ENCODE results near the gene TTC23. TPM values are rescaled to one million over a fixed set of nuclear protein-coding genes. Genes with fewer than 3 reads are reported as not detected.

The TTC23 gene
- total RNA-seq, 2 donors from 2014 or later, result 6.2 to 26.4 TPM

- intact Hi-C loops (cut with DNase I), result no loop called here
- H3K27me3 ChIP-seq, result no peaks in the 10 kb centered on the region
- 89 to 90% methylated on average over 23 of the region's 23 CpGs for WGBS, 2 donors
- H3K4me1 ChIP-seq, result peaks cover 14% of the 10 kb centered on the region
- H3K4me3 ChIP-seq, result no peak overlapping the region
- TF ChIP-seq CTCF (IDR thresholded peaks at IDR 0.05) (no peak), POLR2A (IDR thresholded peaks at IDR 0.05) (no peak)
- H3K27ac ChIP-seq, result no peak overlapping the region
- peaks cover 0 to 4% of the 10 kb centered on the region in 2 donors for H3K36me3 ChIP-seq (replicated peaks in 1 of 2; ENCODE audit: insufficient read depth in 1 of 2, low read depth in 2 of 2)
- no peak for DNase-seq
- H3K9me3 ChIP-seq, result no peaks in the 10 kb centered on the region
- ATAC-seq, result no peak
These were observed 83.3 kb downstream of the TTC23 start for GRCh38 chr15:99165956-99166689.

- WGBS, 2 donors, result 87 to 90% methylated on average over 3 of the region's 3 CpGs
- no peak overlapping the region for H3K27ac ChIP-seq
These were observed 84.2 kb downstream of the TTC23 start for GRCh38 chr15:99165020-99165790.

GRCh38 chr15:99164119-99164518 lies 85.3 kb downstream of the TTC23 start:
- DNase-seq (no peak), ATAC-seq (no peak)
- no peak overlapping the region for H3K4me3 ChIP-seq
- H3K27me3 ChIP-seq, result no peaks in the 10 kb centered on the region
- TF ChIP-seq POLR2A (IDR thresholded peaks at IDR 0.05) (no peak), CTCF (IDR thresholded peaks at IDR 0.05) (no peak)
- WGBS, 2 donors, result 89 to 97% methylated on average over 3 of the region's 3 CpGs
- intact Hi-C loops (cut with DNase I), result no loop called here
- H3K9me3 ChIP-seq, result no peaks in the 10 kb centered on the region
- H3K4me1 ChIP-seq, result peaks cover 5% of the 10 kb centered on the region
- peaks cover 0 to 4% of the 10 kb centered on the region in 2 donors for H3K36me3 ChIP-seq (replicated peaks in 1 of 2; ENCODE audit: insufficient read depth in 1 of 2, low read depth in 2 of 2)
- no peak overlapping the region for H3K27ac ChIP-seq

More at GRCh38 chr15:99165020-99165790, 84.2 kb downstream of the TTC23 start:
- Histone ChIP-seq H3K4me1 (peaks cover 14% of the 10 kb centered on the region), H3K9me3 (no peaks in the 10 kb centered on the region), H3K4me3 (no peak overlapping the region), H3K36me3 (replicated peaks in 1 of 2; ENCODE audit: insufficient read depth in 1 of 2, low read depth in 2 of 2) (peaks cover 0 to 4% of the 10 kb centered on the region in 2 donors), H3K27me3 (no peaks in the 10 kb centered on the region)
- intact Hi-C loops (cut with DNase I), result no loop called here
- ATAC-seq (no peak), DNase-seq (no peak)
- TF ChIP-seq CTCF (IDR thresholded peaks at IDR 0.05) (no peak), POLR2A (IDR thresholded peaks at IDR 0.05) (no peak)

- intact Hi-C loops (cut with DNase I), result no loop called here
- no peaks in the 10 kb centered on the region for H3K9me3 ChIP-seq
- H3K4me1 ChIP-seq, result no peaks in the 10 kb centered on the region
- peaks cover 0 to 4% of the 10 kb centered on the region in 2 donors for H3K36me3 ChIP-seq (replicated peaks in 1 of 2; ENCODE audit: insufficient read depth in 1 of 2, low read depth in 2 of 2)
- ATAC-seq (no peak), DNase-seq (no peak)
- TF ChIP-seq POLR2A (IDR thresholded peaks at IDR 0.05), result no peak
- no peak for TF ChIP-seq CTCF (IDR thresholded peaks at IDR 0.05)
- H3K4me3 ChIP-seq, result no peak overlapping the region
- no peak overlapping the region for H3K27ac ChIP-seq
- WGBS, 2 donors, result 79 to 93% methylated on average over 4 of the region's 4 CpGs
- H3K27me3 ChIP-seq, result no peaks in the 10 kb centered on the region
These were observed 85.9 kb downstream of the TTC23 start for GRCh38 chr15:99163271-99164062.
